ENCODE data around the gene PEPD.

DNA sequence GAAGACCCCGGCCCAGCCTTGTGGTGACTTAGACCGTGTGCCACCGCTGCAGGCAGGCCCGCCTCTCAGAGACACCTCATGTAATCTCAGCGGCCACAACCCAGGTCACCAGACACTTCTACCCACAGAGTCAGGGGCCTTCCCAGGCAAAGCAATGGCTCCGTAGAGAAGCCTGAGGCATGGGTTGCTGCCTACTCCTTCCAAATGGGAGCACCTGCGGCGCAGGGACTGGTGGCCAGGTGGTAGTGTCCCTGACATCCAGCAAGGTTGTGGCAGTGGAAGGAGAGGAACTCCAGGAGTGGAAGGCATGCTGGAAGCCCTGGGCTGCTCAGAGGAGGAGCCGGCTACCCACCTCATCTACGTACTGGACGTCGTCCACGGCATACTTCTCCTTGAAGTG lies 21.0 kb downstream of the PEPD start:
- TF ChIP-seq CTCF (IDR thresholded peaks at IDR 0.05) (no peak), POLR2A (IDR thresholded peaks at IDR 0.05) (no peak)
